Left kidney (tissue), 2 donors: Measurements from ENCODE around the gene SLC41A1. TPM values are rescaled to one million over a fixed set of nuclear protein-coding genes. Genes with fewer than 3 reads are reported as not detected.

Experiments
- DNase-seq: peaks from one replicate; pipeline ENCODE4 v3.0.0-alpha.2; 2013
- polyA plus RNA-seq: library from polyadenylated mRNA; unstranded; fragments of 120-200 nt; gene quantifications from one replicate; pipeline ENCODE4 v1.2.1, GENCODE V29; 2013; ENCODE audit not compliant: insufficient read length

The SLC41A1 gene
- polyA plus RNA-seq, 1 donor = 35.4 TPM

DNA sequence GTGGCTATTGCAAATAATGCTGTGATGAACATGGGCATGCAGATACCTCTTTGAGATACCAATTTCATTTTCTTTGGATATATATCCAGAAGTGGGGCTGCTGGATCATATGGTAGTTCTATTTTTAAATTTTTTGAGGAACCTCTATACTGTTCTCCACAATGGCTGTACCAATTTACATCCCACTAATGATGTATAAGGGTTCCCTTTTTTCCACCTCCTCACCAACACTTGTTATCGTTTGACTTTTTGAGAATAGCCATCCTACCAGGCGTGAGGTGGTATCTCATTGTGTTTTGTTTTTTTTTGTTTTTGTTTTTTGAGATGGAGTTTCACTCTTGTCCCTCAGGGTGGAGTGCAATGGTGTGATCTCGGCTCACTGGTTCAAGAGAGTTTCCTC, 56.4 kb downstream of the SLC41A1 start:
- no peak for DNase-seq

DNA sequence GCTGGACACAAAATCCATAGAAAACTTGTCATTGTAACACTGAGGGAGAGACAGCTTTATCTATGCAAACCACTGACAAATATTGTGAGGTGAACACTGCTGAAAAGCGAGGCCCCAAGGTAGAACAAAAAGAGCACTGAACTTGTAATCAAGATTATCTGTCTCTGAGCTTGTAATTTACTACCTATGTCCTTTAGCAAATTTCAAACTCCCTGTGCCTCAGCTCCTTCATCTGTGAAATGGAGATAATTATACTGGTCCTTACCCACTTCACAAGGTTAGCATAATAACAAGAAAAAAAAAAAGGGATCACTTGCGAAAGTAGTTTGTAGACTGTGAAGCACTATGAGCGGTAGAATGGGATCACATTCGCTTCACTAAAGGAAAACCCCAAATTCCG, 58.1 kb downstream of the SLC41A1 start:
- DNase-seq = no peak

DNA sequence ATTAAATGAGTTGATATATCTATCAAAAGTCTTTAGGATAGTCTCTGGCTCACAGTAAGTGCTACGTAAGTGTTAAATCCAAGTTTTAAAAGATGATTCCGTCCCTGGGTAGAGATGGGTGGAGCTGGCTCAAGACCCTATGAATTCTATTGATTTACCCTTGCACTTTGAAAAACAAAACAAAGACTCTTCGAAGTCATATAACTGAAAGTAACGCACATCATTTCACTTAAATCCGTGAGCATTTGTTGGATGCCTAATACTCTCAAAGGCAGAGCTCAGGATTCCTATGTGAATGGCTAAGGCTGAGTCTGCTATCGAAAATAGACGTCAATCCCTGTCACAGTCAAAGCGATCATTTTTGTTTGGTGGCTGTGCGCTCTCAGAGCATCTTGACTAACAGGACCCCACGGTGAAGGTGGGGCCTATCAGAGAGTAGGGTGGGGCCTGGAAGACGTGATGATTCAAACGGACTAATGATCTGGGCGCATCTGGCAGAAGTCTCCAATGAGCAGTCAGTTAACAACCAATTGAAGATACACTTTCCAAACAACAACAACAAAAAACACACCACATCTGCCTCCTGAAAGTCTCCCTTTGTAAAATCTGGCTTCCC, 61.9 kb downstream of the SLC41A1 start:
- no peak for DNase-seq

DNA sequence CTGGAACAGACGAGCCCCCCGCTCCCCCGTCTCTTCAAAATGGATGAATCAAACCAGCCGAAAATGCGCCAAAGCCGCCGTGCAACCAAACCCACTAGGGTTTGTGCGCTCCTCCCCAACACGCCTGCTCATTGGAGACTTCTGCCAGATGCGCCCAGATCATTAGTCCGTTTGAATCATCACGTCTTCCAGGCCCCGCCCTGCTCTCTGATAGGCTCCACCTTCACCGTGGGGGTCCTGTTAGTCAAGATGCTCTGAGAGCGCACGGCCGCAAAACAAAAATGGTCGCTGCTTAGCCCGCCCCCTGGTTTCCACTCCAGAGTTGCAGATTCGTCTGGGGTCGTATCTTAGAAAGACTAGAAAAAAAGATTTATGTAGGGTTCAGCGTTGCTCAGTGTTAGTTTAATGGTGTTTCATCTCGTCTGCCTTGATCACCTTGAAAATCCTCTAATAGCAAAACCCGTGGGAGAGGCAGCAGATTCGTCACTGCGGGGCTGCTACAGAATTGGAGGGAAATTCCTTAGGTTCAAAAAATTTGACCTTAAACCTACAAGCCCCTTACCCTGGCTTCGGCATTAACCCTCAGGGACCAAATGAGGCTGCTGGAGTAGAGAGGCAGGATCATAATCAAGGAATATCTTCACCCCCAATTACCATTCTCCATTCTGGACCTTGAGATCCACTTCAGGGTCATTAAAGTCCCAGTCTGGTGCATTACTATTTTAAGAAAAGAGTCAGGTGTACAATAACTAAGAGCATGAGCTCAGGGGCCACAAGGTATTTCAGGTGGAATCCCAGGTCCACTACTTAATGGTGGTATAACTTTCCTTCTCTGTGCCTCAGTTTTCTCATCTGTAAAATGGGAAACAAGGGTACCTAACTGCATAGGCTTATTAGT, 62.6 kb downstream of the SLC41A1 start, which contains the start of gene NUCKS1:
Gene NUCKS1 (minus strand): TSS at position 45 of the 898 bp plus-strand sequence. CDS start 209 bp downstream, outside the sequence.
- peak; percentile 98 for DNase-seq

DNA sequence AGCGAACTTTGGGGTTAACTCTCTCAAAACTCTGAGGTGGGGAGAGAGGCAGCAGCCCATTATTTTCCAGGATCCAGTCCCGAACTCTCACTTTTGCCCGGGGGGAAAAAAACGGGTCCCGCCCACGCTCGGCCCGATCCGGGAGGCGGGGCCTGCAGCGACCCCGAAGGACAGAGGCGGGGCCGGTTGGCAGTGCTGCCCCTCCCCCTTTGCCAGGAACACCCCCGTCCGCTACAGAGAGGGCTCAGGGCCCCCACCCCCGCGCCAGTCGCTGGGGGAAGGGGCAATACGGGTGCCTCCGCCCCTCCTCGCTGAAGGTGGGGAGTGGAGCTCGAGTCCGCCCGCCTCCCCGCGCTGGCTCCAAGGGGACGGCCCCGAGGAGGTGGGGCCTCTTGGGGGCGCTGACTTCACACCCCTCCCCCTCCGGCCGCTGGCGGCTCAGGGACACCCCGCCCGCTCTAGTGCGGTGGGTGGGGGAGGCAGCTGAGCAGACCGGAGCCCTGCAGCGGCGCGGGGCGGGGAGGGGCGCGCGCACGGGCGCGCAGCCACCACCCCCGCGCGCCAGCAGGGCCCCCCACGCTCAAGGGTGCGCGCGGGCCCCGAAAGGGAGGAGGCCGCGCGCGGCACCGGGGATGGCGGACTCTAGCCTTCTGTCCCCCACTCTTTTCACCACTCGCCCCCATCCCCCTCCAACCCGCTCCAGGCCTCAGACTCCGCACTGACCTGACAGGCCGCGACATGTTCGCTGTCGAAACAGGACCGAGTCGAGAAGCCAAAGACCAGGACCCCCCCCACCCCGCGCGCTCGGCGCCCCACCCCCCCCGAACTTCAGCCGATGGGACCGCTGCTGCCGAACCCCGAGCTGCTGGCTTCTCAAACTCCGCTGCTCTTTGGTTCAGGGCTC, 63.5 kb downstream of the SLC41A1 start:
- peak; percentile 92 for DNase-seq

DNA sequence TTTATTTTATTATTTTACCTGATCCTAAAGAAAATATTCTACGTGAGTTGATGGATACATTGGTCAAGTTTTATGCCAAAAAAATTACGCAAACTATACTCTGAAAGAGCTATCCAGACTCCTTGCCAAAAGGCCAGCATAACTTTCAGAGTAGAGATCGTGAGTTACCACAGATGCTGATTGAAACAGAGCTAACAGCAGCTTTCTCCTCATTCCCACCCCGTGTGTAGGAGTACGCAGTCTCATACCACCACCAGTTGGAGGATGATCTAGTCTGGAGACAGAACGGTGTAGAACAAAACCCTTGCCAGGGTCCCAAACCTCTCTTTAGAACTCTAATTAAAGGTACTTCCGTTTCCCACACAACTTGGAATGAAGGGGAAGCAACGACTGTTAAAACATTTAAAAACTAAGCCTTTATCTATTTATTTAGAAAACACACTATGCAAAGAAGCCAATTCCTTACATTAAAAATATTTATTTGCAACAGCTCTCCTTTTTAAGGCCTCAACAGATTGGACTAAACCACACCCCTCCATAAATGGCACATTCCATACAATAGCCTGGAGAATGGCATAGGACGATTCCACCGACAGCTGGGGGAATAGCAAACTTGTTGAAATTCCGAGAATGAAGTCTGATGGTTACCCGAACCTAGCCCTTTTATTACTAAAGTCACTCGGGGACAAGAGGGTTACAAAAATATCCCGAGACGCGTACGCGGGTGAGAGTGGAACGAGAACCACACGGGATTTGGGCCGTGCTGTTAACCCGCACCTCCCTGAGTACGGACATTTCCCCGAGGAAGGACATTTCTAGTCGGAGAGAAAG, 64.4 kb downstream of the SLC41A1 start:
- peak; percentile 69 for DNase-seq

DNA sequence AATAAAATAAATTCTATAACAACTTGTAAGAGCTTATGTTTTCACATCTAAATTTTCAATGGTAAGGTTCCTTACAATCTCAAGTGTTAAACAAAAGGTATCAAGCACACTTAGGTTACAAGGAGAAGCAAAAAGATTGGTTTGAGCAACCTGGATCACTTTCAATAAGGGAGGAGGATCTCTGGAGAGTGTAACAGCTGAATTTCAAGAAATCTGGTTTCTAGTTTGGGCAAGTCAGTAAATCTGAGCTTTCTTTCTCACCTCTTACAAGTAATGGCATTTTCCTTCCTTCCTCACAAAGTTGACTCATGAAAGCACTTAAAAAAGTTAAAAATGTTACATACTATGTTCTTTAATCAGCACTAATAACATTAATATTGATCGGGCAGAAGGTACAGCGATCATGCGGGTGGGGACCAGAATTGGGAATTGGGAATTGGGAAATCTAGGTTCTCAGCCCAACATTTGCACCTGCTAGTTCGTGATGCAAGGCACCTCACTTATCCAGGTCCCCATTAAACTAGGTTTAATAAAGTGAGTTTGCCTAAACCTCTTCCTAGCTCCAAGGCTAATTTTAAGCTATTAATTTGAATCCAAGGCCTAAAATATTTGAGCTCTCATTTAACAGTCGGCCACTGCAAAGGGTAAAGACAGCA, 66.1 kb downstream of the SLC41A1 start:
- DNase-seq = no peak

DNA sequence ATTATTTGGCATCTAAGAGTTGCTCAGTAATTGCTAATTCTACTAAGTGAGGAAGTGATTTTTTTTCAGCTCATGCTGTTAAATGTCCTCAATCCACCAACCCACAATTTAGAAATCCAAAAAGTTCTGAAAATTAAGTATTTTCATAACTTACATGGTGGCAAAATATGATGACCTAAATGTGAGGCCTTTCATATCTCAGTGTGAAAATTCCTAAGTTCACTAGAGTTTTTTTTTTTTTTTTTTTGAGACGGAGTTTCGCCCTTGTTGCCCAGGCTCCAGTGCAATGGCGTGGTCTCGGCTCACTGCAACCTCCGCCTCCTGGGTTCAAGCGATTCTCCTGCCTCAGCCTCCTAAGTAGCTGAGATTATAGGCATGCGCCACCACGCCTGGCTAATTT, 68.6 kb downstream of the SLC41A1 start:
- no peak for DNase-seq

DNA sequence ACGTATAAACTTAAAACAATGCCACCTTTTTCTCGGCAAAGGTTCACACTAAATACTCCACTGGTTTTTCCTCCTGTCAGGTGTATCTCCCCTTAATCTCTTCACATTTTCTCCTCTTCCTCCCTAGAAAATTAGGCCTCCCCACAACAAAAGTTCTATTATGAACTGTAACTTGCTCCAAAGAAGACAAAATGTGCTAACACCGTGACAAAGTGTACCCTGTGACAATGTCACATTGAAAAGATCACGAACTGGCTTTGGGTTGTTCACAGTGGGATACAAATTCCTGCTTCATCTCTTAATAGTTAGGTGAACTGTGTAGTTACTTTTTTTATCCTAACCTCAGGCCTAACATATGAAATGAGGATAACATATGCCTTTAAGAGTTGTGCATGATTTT, 69.0 kb downstream of the SLC41A1 start:
- DNase-seq = no peak

DNA sequence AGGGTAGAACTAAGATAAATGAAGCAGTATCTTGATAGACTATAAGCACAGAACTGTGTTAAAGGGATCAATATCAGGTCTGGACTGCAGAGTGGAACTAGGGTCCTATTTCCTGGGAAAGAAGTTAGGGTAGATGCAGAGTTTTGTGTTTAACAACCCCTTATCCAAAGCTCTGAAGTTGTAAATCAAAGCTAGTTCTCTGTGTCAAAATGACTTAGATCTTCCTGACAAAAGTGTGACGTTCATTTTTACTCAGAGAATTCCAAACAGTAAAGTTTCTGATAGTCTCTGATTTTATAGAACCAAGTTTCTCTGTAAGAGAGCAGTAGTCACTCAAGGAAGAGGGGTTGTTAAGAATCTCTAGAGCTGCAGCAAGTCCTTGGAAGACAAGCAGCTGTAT, 71.3 kb downstream of the SLC41A1 start:
- DNase-seq = no peak

DNA sequence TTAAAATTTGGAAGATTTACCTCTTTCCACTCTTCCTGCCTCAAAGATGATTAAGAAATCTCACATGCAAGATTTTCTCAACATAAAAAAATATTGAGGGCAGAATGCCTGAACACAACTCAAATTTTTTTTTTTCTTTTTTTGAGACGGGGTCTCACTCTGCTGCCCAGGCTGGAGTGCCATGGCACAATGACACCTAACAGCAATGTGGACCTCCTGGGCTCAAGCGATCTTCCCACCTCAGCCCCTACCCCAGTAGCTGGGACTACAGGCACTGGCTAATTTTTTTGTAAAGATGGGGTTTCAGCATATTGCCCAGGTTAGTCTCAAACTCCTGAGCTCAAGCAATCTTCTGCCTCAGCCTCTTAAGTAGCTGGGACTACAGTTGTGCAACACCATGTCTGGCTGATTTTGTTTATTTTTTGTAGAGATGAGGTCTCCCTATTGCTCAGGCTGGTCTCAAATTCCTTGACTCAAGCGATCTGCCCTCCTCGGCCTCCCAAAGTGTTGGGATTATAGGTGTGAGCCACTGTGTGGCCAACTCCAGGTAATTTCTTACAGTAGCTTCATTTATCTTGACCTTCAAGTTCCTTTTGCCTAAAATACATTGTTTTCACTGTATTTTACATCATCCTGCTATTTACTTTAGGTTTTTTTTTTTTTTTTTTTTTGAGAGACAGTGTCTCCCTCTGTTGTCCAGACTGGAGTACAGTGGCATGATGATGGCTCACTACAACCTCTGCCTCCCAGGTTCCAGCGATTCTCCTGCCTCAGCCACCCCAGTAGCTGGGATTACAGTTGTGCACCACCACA, 73.4 kb downstream of the SLC41A1 start:
- no peak for DNase-seq

Other genes with a start within 250 kb of the SLC41A1 start
- gene ELK4, start 181.2 kb downstream of the SLC41A1 start, polyA plus RNA-seq = 26.8 TPM
- 8.8 TPM for gene SLC45A3, start 132.7 kb downstream of the SLC41A1 start, polyA plus RNA-seq
- gene NUCKS1, start 63.0 kb downstream of the SLC41A1 start, polyA plus RNA-seq = 483 TPM
- 38.9 TPM for gene RAB29, start 37.7 kb downstream of the SLC41A1 start, polyA plus RNA-seq
- gene PM20D1, start 36.9 kb upstream of the SLC41A1 start, polyA plus RNA-seq = 0.88 TPM
- gene SLC26A9, start 130.3 kb upstream of the SLC41A1 start, polyA plus RNA-seq = 0.20 TPM
- 2.3 TPM for gene RAB7B, start 190.2 kb upstream of the SLC41A1 start, polyA plus RNA-seq
- gene CTSE, start 210.7 kb upstream of the SLC41A1 start, polyA plus RNA-seq = 0.28 TPM
- gene RHEX, start 240.0 kb upstream of the SLC41A1 start, polyA plus RNA-seq = 6.2 TPM